K562 (cell line): ENCODE results near the gene DDIT3. TPM values are rescaled to one million over a fixed set of nuclear protein-coding genes. Genes with fewer than 3 reads are reported as not detected.
A peak's percentile ranks its signal among the peaks of the same experiment; 100 is the strongest.

Experiments used
- ARHGAP35 ChIP-seq: fragments of 450-650 bp; IDR thresholded peaks from 2 replicates; pipeline ENCODE4 v1.6.1; 2018; ENCODE audit not compliant: partially characterized antibody
- BRD4 ChIP-seq: fragments of 200-600 bp; sonication (generic); IDR thresholded peaks from 2 replicates; pipeline ENCODE4 v1.6.1; 2017; ENCODE audit warnings: inconsistent platforms
- CHD2 ChIP-seq: IDR thresholded peaks from 2 replicates; pipeline ENCODE4 v1.6.1; 2011; ENCODE audit warnings: low read depth, low read length
- FOXJ3 ChIP-seq: sonication (generic); formaldehyde crosslinking; IDR thresholded peaks from 2 replicates; pipeline ENCODE4 v1.4.0; 2020; ENCODE audit warnings: mild to moderate bottlenecking, missing genetic modification reagents
- MXI1 ChIP-seq: IDR thresholded peaks from 2 replicates; pipeline ENCODE4 v1.6.1; 2011; ENCODE audit warnings: low read depth, mild to moderate bottlenecking, improper control_type of control experiment, low read length
- NR2C2 ChIP-seq, 2 experiments: fragments of 200-800 bp in 1 of 2; sonication (Bioruptor generic) in 1 of 2; sonication (generic) in 1 of 2; formaldehyde crosslinking in 1 of 2; IDR thresholded peaks; 2 replicates each; pipeline versions ENCODE4 v1.6.1 to v1.8.0; 2016 to 2022; ENCODE audit warnings: mild to moderate bottlenecking in 1 of 2, missing compliant biosample characterization in 1 of 2, missing genetic modification characterization in 1 of 2, missing genetic modification reagents in 1 of 2
- PKNOX1 ChIP-seq: fragments of 450-650 bp; IDR thresholded peaks from 2 replicates; pipeline ENCODE4 v1.6.1; 2016
- POLR2B ChIP-seq: fragments of 450-650 bp; IDR thresholded peaks from 2 replicates; pipeline ENCODE4 v1.6.1; 2018; ENCODE audit warnings: low read depth; ENCODE audit not compliant: partially characterized antibody
- RB1 ChIP-seq: fragments of 450-650 bp; IDR thresholded peaks from 2 replicates; pipeline ENCODE4 v1.6.1; 2017; ENCODE audit warnings: low read depth, mild to moderate bottlenecking
- RBBP5 ChIP-seq: fragments of 200-600 bp; sonication (generic); IDR thresholded peaks from 2 replicates; pipeline ENCODE4 v1.6.1; 2012; ENCODE audit warnings: borderline replicate concordance, mild to moderate bottlenecking, low read length, control low read depth, inconsistent platforms; ENCODE audit not compliant: insufficient read depth, poor library complexity, severe bottlenecking
- RBFOX2 ChIP-seq: fragments of 200-400 bp; formaldehyde crosslinking; IDR thresholded peaks from 2 replicates; pipeline ENCODE4 v1.6.1; 2017; ENCODE audit warnings: low read depth, mild to moderate bottlenecking, low read length, moderate library complexity
- RBM25 ChIP-seq: fragments of 200-400 bp; formaldehyde crosslinking; IDR thresholded peaks from 2 replicates; pipeline ENCODE4 v1.6.1; 2018; ENCODE audit warnings: low read length, low read depth, moderate library complexity; ENCODE audit not compliant: severe bottlenecking
- SIN3B ChIP-seq: fragments of 450-650 bp; IDR thresholded peaks from 2 replicates; pipeline ENCODE4 v1.6.1; 2017; ENCODE audit warnings: low read depth, mild to moderate bottlenecking, moderate library complexity
- SRF ChIP-seq, 2 experiments: fragments of 250-450, 450-650 bp in 1 of 2; sonication (Bioruptor Pico) in 1 of 2; sonication (generic) in 1 of 2; formaldehyde crosslinking; IDR thresholded peaks; 2 replicates each; pipeline versions ENCODE4 v1.5.0 to v1.5.1; 2020 to 2022; ENCODE audit warnings: mild to moderate bottlenecking in 1 of 2, missing genetic modification reagents in 1 of 2
- SUPT5H ChIP-seq: fragments of 450-650 bp; IDR thresholded peaks from 2 replicates; pipeline ENCODE4 v1.6.1; 2016
- TAF1 ChIP-seq: IDR thresholded peaks from 2 replicates; pipeline ENCODE4 v1.6.1; 2011; ENCODE audit warnings: mild to moderate bottlenecking, low read length, moderate library complexity; ENCODE audit not compliant: insufficient read depth, control insufficient read depth, severe bottlenecking; ENCODE audit errors: extremely low read depth
- TAF9B ChIP-seq: fragments of 450-650 bp; IDR thresholded peaks from 2 replicates; pipeline ENCODE4 v1.6.1; 2018; ENCODE audit warnings: mild to moderate bottlenecking; ENCODE audit not compliant: partially characterized antibody
- TRIM25 ChIP-seq: fragments of 450-650 bp; IDR thresholded peaks from 2 replicates; pipeline ENCODE4 v1.7.0; 2016; ENCODE audit warnings: borderline replicate concordance
- ZC3H4 ChIP-seq: sonication (generic); formaldehyde crosslinking; IDR thresholded peaks from 2 replicates; pipeline ENCODE4 v1.9.0; 2021; ENCODE audit warnings: missing genetic modification reagents, borderline replicate concordance
- ZKSCAN1 ChIP-seq: fragments of 150-350 bp; IDR thresholded peaks from 2 replicates; pipeline ENCODE4 v1.6.1; 2016; ENCODE audit warnings: low read depth, low read length
- ZNF12 ChIP-seq: sonication (generic); formaldehyde crosslinking; IDR thresholded peaks from 2 replicates; pipeline ENCODE4 v1.4.0; 2020; ENCODE audit warnings: mild to moderate bottlenecking, missing genetic modification reagents
- ZNF740 ChIP-seq, 3 experiments: fragments of 200-800 bp in 1 of 3; sonication (Bioruptor generic) in 1 of 3; sonication (generic) in 1 of 3; formaldehyde crosslinking in 1 of 3; IDR thresholded peaks; 2 replicates each; pipeline versions ENCODE4 v1.6.1 to v1.8.0; 2016 to 2022; ENCODE audit warnings: mild to moderate bottlenecking in 2 of 3, missing compliant biosample characterization in 2 of 3, missing genetic modification characterization in 2 of 3, missing genetic modification reagents in 1 of 3
- polyA plus RNA-seq, 8 experiments: library from polyadenylated mRNA; depleted of rRNA in 4 of 8; stranded (reverse) in 5 of 8; unstranded in 3 of 8; fragments of >200 nt; fragmentation: Nextera tagmentation in 2 of 8; fragmentation: Illumina TruSeq in 1 of 8; extraction: Ambion mirVana in 2 of 8; extraction: Trizol in 1 of 8; gene quantifications; 2 replicates each; pipeline versions ENCODE4 v1.2.1 to v1.2.3, GENCODE V29; 2011 to 2014; ENCODE audit warnings: inconsistent platforms in 1 of 8, missing spikeins in 1 of 8
- total RNA-seq, 7 experiments: library from RNA; depleted of rRNA in 6 of 7; stranded (reverse); fragments of >200 nt in 6 of 7; fragmentation: Illumina TruSeq in 2 of 7; extraction: Trizol in 2 of 7; gene quantifications; 2 replicates each; pipeline versions ENCODE4 v1.2.1 to v1.2.3, GENCODE V29; 2011 to 2021; ENCODE audit warnings: low replicate concordance in 1 of 7

Gene DDIT3
- total and polyA plus RNA-seq, 9 of the 15 experiments (the other 6 are each of a cell fraction or from before 2014, with no cell fraction given) = 59.1 to 272 (median 89.9) TPM

GRCh38 chr12:57546438-57547287 is 26.3 kb upstream of the DDIT3 start, which contains the start of gene DCTN2 (continued):
- TF ChIP-seq ZNF740 (CRISPR knock-in tag; IDR thresholded peaks at IDR 0.05) (peak; percentile 62; the same call in 1 of the 2 replicates), ZNF740 (tag; IDR thresholded peaks at IDR 0.05) (no peak), MXI1 (peak; percentile 40; the same call in 1 of the 2 replicates), POLR2B (peak; percentile 56), RBM25 (peak; percentile 79), TAF1 (peak; percentile 57), SUPT5H (peak; percentile 70), PKNOX1 (0 out of 2 replicates have a peak, but pooled peaks have one; percentile 2), RB1 (peak; percentile 19; the same call in 1 of the 2 replicates), FOXJ3 (CRISPR knock-in tag) (no peak), ZNF12 (CRISPR knock-in tag) (peak; percentile 68; the same call in 1 of the 2 replicates), ZKSCAN1 (no peak), SIN3B (0 out of 2 replicates have a peak, but pooled peaks have one; percentile 6), TRIM25 (no peak), ARHGAP35 (peak; percentile 94), TAF9B (no peak), RBFOX2 (peak; percentile 89), SRF (CRISPR knock-in tag; IDR thresholded peaks at IDR 0.05) (0 out of 4 replicates have a peak, but pooled peaks of 1 of the 2 experiments have one; percentile 42), NR2C2 (CRISPR knock-in tag; IDR thresholded peaks at IDR 0.05) (0 out of 2 replicates have a peak, but pooled peaks have one; percentile 16), NR2C2 (tag; IDR thresholded peaks at IDR 0.05) (peak; percentile 36; the same call in 1 of the 2 replicates), CHD2 (peak; percentile 99), ZC3H4 (CRISPR knock-in tag) (0 out of 2 replicates have a peak, but pooled peaks have one; percentile 8), RBBP5 (peak; percentile 70), BRD4 (peak; percentile 50)
